GM21723 (cell line): ENCODE results near the gene TPPP.
"Not testable (repeated sequence)": the region's sequence is repeated elsewhere in the genome, so short reads cannot be mapped to it uniquely, and the experiment has no call there.

Experiments
- ATAC-seq: cut with Tn5 transposase; IDR thresholded peaks from one replicate; pipeline ENCODE4 v1.9.1; 2021; ENCODE audit warnings: mild to moderate bottlenecking, moderate library complexity; ENCODE audit not compliant: unreplicated experiment

The TPPP gene

GRCh38 chr5:679166-679895, 13.8 kb downstream of the TPPP start:
- not testable (repeated sequence) for ATAC-seq

- not testable (repeated sequence) for ATAC-seq
These were observed 14.6 kb downstream of the TPPP start for GRCh38 chr5:678521-678920.

- no peak for ATAC-seq
These were observed 15.7 kb downstream of the TPPP start for GRCh38 chr5:677131-678101.

GRCh38 chr5:676699-677076, 16.5 kb downstream of the TPPP start:
- ATAC-seq, result no peak

GRCh38 chr5:675871-676698, 17.1 kb downstream of the TPPP start:
- no peak for ATAC-seq

GRCh38 chr5:675111-675870, 17.9 kb downstream of the TPPP start:
- ATAC-seq, result no peak

- no peak for ATAC-seq
These were observed 18.5 kb downstream of the TPPP start for GRCh38 chr5:674630-675011.

- no peak for ATAC-seq
These were observed 19.1 kb downstream of the TPPP start for GRCh38 chr5:673831-674629.

GRCh38 chr5:673161-673830, 19.9 kb downstream of the TPPP start:
- ATAC-seq, result no peak

GRCh38 chr5:672329-673160, 20.6 kb downstream of the TPPP start:
- no peak for ATAC-seq

- peak; percentile 61 for ATAC-seq
These were observed 21.5 kb downstream of the TPPP start for GRCh38 chr5:671459-672328.

- no peak for ATAC-seq
These were observed 22.5 kb downstream of the TPPP start for GRCh38 chr5:670396-671270.

GRCh38 chr5:669842-670395, 23.2 kb downstream of the TPPP start:
- ATAC-seq, result no peak

GRCh38 chr5:669111-669841, 23.9 kb downstream of the TPPP start:
- ATAC-seq, result no peak

GRCh38 chr5:668283-668995, 24.7 kb downstream of the TPPP start:
- no peak for ATAC-seq
